ENCODE results near the gene LMNTD1. TPM values are rescaled to one million over a fixed set of nuclear protein-coding genes. Genes with fewer than 3 reads are reported as not detected.
"Not testable (repeated sequence)": the region's sequence is repeated elsewhere in the genome, so short reads cannot be mapped to it uniquely, and the experiment has no call there.

Gene LMNTD1
- polyA plus RNA-seq, 1 experiment: 0.76 TPM

DNA sequence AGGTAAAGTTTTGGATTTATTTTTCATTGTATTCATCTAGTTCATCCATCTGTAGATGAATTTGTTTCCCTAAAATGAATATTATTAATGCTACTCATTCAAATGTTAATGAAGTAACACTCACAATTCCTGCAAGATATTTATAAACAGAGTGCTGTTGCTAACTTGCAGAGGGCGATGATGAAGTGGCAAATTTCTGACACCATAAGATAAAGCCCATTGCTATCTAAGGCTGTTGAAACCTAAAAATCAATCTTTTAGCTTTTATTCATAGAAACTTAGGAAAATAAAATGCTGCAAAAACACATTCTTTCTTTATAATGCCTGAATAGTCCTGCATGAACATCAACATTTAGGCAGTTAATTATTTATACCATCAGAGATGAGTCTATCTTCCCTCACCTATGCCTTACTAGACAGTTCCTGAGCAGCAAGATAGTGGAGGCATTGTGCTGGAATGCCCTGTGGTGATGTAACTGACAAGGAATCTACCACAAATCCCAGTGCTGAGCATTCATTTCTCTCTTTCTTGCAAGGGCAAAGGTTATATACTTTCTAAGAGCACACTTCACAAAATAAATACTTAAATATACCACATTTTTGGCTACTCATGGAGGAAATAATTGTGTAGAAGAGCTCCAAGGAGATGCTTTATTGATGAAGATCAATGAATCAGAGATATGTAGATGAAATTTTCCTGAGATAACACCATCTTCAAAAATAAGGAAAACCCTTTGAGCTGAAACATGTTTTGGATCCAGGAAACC is 57.6 kb downstream of the LMNTD1 start:
- TF ChIP-seq, protein P1, sequence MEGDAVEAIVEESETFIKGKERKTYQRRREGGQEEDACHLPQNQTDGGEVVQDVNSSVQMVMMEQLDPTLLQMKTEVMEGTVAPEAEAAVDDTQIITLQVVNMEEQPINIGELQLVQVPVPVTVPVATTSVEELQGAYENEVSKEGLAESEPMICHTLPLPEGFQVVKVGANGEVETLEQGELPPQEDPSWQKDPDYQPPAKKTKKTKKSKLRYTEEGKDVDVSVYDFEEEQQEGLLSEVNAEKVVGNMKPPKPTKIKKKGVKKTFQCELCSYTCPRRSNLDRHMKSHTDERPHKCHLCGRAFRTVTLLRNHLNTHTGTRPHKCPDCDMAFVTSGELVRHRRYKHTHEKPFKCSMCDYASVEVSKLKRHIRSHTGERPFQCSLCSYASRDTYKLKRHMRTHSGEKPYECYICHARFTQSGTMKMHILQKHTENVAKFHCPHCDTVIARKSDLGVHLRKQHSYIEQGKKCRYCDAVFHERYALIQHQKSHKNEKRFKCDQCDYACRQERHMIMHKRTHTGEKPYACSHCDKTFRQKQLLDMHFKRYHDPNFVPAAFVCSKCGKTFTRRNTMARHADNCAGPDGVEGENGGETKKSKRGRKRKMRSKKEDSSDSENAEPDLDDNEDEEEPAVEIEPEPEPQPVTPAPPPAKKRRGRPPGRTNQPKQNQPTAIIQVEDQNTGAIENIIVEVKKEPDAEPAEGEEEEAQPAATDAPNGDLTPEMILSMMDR (IDR thresholded peaks at IDR 0.05; ENCODE audit: insufficient read depth, low read depth, low read length): no peak
- Histone ChIP-seq H3K4me3 (ENCODE audit: low read depth, low read length) (no peak overlapping the region), H3K36me3 (ENCODE audit: control insufficient read depth, insufficient read depth, low read length) (no peaks in the 10 kb centered on the region), H3K27me3 (ENCODE audit: control insufficient read depth, insufficient read depth, low read length) (no peaks in the 10 kb centered on the region)
- ChIA-PET POLR2A (interaction anchor here (0.5 to 0.6 kb wide), 3 partner anchors 57 to 1131 kb away, joined by 3 to 8 read pairs (median 4); partner anchors contain the start of gene LMNTD1), CTCF (no interaction called here)
- peak; percentile 61 for DNase-seq (ENCODE audit: low read depth)

DNA sequence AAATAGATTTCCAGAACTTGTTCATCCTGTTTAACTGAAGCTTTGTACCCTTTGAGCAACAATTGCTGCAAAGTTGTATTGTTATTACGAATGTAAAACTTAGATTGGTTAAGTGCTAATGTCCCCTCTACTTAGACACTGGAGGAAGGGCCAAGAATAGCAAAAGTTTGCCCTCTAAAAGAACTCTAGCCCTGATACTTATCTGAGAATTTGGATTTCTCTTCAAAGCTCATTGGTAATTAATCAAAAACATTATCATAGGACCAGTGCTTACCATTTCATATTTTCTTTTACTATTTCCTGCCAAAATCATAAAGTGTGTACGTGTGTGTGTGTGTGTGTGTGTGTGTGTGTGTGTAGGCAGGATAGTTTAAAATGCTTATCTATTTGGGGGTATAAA is 58.2 kb downstream of the LMNTD1 start:
- ChIA-PET CTCF (no interaction called here), POLR2A (no interaction called here)
- Histone ChIP-seq H3K4me3 (ENCODE audit: low read depth, low read length) (no peak overlapping the region), H3K36me3 (ENCODE audit: control insufficient read depth, insufficient read depth, low read length) (no peaks in the 10 kb centered on the region), H3K27me3 (ENCODE audit: control insufficient read depth, insufficient read depth, low read length) (no peaks in the 10 kb centered on the region)
- DNase-seq (ENCODE audit: low read depth): no peak
- TF ChIP-seq, protein P1 (IDR thresholded peaks at IDR 0.05; ENCODE audit: insufficient read depth, low read depth, low read length): no peak

- Histone ChIP-seq H3K27me3 (ENCODE audit: control insufficient read depth, insufficient read depth, low read length) (no peaks in the 10 kb centered on the region), H3K36me3 (ENCODE audit: control insufficient read depth, insufficient read depth, low read length) (no peaks in the 10 kb centered on the region), H3K4me3 (ENCODE audit: low read depth, low read length) (no peak overlapping the region)
- ChIA-PET POLR2A (no interaction called here), CTCF (interaction anchor here (1.5 kb wide), 1 partner anchor 10 kb away, joined by 3 read pairs; no protein-coding TSS in a partner anchor)
- no peak for DNase-seq (ENCODE audit: low read depth)
- TF ChIP-seq, protein P1 (IDR thresholded peaks at IDR 0.05; ENCODE audit: insufficient read depth, low read depth, low read length): no peak
These were observed 59.4 kb downstream of the LMNTD1 start for GRCh38 chr12:25493682-25494081.

DNA sequence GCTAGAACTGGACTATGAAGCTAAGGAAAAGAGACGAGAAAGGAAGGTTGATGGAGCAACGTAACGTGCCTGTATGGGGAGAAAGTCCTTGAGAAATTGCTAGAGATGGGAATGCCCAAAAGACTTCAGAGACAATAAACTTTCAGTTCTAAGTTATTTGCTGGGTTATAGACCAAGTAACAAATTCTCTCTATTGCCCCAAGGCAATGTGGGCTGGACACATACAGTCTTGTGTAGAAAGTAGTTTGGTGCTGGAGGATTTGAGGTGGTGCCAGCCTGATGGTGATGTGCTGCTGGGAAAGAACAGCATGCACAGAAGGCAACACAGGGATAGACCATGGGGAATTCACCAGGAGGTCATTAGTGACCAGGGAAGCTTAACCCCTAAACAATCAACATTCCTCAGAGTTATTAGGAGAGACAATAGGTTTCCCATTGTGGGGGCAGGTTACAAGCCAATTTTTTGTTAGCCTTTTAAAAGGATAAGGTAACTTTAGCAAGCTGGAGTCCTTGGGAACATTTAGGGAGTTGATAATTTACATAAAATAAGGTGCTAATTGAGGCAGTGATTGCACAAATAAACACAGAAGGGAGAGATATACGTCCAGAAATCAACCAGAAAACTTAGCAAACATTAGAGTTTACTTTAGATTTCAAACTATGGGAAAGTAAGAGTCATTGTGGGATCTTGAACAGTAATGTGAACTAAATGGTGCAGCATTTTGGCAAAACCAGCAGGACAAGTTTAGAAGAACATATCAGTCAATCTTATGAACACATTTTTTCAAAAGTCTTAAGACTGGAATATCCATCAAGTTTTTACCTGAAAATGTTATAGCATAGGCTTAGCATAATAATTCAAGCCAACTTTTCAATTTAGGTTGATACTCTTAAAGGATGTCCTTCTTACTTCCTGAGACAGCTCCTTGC is 61.4 kb downstream of the LMNTD1 start:
- ChIA-PET POLR2A (no interaction called here), CTCF (interaction anchor here (1.5 kb wide), 1 partner anchor 8 kb away, joined by 3 read pairs; no protein-coding TSS in a partner anchor)
- Histone ChIP-seq H3K27me3 (ENCODE audit: control insufficient read depth, insufficient read depth, low read length) (no peaks in the 10 kb centered on the region), H3K36me3 (ENCODE audit: control insufficient read depth, insufficient read depth, low read length) (no peaks in the 10 kb centered on the region), H3K4me3 (ENCODE audit: low read depth, low read length) (no peak overlapping the region)
- TF ChIP-seq, protein P1 (IDR thresholded peaks at IDR 0.05; ENCODE audit: insufficient read depth, low read depth, low read length): no peak
- no peak for DNase-seq (ENCODE audit: low read depth)

- H3K27me3 ChIP-seq (ENCODE audit: control insufficient read depth, insufficient read depth, low read length); POLR2A ChIA-PET; H3K4me3 ChIP-seq (ENCODE audit: low read depth, low read length); DNase-seq (ENCODE audit: low read depth); H3K36me3 ChIP-seq (ENCODE audit: control insufficient read depth, insufficient read depth, low read length); CTCF ChIA-PET: not testable (repeated sequence)
These were observed 63.9 kb downstream of the LMNTD1 start for GRCh38 chr12:25488956-25489870.

Measured in BJ (cell line).